SKM-1 treated with dmso at 0.1 percent for 144 hours (cell line): ENCODE results near the gene MYOF.
"Not testable (repeated sequence)": the region's sequence is repeated elsewhere in the genome, so short reads cannot be mapped to it uniquely, and the experiment has no call there.

ENCODE experiments used
- DNase-seq: peaks from one replicate; lab custom pipeline; 2025; ENCODE audit not compliant: unreplicated experiment; lab: John Stamatoyannopoulos, UW

Gene MYOF

DNA sequence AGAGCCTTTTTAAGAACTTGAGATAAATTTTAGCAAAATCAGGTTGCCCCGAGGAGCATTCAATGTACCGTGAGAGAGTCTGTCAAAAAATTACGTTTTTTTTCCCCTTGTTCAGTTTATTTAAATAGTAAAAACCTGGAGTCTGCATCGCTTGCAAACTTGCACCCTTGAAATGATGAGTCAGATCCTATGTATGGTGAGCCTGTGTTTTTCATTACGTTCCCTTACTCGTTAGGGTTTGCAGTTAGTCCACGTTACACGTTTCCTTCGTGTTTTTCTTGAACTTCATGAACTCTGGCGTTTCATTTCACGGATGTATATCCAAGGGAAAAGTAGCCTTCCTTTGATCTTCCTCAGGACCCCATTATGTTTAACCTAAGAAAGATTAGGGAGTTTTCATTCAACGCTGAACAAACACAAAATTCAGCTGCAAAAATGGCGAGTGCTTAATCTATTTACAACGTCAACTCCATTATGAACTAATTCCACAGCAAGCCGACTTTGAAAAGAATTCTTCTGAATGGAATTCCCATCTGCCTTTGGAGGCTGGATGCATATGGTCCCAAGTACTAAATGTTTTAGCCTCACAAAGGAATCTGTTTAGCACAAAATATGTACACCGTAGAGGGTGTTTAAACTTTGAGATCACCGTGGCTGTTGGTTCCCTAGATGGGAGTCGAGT lies 182.4 kb downstream of the MYOF start:
- DNase-seq: no peak

GRCh38 chr10:93299195-93299594 lies 182.9 kb downstream of the MYOF start:
- no peak for DNase-seq

DNA sequence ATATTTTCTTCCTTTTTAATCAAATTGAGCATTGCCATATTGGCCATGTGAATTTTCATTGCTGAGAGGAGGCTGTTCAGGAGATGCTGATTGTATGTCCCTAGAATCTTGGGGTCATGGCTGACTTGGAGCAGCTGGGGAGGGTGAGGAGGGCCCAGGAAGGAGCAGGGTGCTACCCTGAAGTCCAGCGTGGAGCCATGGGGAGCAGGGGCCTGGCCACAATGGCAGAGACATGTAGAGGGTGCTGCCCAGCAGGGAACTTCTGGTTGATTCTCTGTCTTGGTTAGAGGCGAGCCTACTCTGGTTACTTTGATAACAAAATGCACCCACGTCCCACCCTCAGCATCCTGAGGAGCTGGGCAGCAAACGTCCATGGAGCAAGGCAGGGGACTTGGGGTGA lies 186.0 kb downstream of the MYOF start:
- DNase-seq: no peak

GRCh38 chr10:93293999-93294398 lies 188.1 kb downstream of the MYOF start:
- no peak for DNase-seq

GRCh38 chr10:93290661-93291354 lies 191.3 kb downstream of the MYOF start:
- DNase-seq: no peak

- DNase-seq: peak; percentile 52
Measured at GRCh38 chr10:93288679-93289634, 193.2 kb downstream of the MYOF start.

DNA sequence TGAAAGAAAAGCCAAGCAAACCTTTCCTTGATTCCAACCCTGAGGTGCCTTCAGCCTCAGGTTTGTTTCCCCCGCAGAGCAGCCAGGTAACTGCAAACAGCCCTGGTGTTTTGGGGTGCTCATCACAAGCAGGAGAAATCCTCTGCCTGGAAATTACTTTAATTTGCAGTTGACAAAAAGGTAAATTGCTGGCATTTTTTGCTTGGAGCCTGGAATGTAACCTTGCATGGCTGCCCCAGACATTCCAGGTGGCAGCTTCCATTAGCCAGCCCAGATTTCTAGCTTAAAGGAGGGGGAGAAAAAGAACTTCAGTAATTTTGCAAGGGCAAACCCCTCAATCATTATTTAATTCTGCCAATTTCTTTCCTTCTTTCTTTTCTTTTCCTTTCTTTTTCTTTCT lies 194.4 kb downstream of the MYOF start:
- no peak for DNase-seq

GRCh38 chr10:93284246-93284645 lies 197.9 kb downstream of the MYOF start:
- not testable (repeated sequence) for DNase-seq

GRCh38 chr10:93281367-93281720 lies 200.8 kb downstream of the MYOF start:
- DNase-seq: no peak

GRCh38 chr10:93280699-93281366 lies 201.3 kb downstream of the MYOF start:
- no peak for DNase-seq

GRCh38 chr10:93280121-93280698 lies 201.9 kb downstream of the MYOF start:
- no peak for DNase-seq

DNA sequence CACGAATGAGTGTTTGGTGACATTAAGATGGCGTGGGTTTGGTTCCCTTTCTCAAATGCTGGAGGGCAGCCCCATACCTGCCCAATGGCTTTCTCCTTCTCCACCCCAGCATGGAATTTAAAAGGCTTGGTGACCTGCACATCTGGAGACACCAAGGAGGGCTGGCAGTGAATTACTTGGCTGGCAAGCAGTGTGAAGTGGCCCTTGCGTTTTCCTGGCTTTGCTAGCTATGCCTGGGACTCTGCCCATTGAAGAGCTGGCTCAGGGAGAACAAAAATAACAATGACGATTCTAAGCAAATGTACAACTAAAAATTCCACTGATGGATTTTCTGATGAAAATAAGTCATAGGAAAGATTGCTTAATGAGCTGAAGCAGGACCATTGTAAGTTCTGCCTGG lies 204.8 kb downstream of the MYOF start:
- no peak for DNase-seq

- DNase-seq: no peak
Measured at GRCh38 chr10:93274419-93274818, 207.7 kb downstream of the MYOF start.

DNA sequence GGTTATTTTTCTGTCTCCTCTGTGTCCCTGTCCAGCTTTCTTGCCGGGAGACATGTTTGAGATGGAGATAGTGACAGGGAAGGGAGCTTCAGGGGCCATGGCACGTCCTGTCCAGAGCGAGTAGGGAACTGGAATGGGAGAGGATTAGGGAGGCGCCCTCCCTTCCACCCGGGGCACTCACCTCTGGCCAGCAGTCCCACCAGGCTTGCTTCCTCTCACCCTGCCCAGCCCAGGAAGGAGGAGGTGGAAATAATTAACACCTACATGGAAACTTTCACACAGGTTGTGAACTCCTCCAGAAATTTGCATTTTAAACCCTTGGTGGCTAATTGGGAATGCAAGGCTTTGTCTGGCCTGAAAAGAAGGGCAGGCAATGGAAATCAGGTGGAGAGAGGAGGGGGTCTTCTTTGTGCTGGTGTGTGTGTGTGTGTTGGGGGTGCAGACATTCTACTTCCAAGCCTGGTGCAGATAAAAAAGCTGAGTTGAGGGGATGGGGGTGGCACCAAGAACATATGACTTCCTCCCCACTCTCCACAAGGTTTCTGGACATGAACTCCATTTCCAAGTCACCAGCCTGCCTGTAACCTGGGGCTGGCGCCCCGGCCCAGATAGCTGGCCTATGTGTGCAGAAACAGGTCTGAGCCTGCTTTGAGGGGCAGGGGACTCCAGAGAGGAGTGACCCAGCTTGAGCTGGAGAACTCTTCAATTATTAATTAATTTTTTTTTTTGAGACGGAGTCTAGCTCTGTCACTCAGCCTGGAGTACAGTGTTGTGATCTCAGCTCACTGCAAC lies 209.1 kb downstream of the MYOF start:
- DNase-seq: no peak

GRCh38 chr10:93271347-93271746 lies 210.8 kb downstream of the MYOF start:
- DNase-seq: no peak

DNA sequence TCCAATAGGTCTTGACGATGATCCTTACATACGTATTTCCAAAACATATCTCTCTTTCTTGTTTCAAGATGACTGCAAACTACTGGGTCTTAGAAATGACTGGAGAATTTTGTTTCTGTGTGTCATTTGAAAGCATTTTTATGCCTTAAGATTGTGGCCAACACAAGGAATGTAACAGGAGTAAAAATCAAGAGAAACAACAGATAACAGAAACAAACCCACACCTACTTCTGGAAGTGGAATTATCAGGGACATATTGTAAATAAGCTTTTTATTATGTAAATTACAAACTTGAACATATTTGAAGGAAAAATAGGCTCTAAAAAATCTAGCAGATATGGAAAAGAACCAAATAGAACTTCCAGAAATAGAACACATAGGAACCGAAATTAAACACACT lies 212.9 kb downstream of the MYOF start:
- no peak for DNase-seq

DNA sequence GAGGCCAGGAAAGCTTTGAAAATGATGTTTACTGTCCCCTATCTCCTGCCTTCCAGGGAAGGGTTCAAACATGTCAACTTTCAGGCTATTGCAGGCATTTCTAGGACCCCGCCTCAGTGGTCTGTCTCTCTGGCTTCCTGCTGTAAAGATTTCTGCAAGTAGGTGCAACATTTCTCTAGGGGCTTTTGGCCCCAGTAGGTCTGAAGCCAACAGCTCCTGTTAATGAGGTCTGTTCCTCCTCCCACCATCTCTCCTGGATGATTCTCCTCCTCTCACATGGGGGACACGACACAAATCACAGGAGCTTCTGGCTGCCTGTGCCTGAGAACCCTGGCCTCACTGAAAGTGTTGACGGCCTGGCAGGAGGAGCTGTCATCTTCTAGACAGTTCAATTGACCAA lies 214.1 kb downstream of the MYOF start:
- no peak for DNase-seq

DNA sequence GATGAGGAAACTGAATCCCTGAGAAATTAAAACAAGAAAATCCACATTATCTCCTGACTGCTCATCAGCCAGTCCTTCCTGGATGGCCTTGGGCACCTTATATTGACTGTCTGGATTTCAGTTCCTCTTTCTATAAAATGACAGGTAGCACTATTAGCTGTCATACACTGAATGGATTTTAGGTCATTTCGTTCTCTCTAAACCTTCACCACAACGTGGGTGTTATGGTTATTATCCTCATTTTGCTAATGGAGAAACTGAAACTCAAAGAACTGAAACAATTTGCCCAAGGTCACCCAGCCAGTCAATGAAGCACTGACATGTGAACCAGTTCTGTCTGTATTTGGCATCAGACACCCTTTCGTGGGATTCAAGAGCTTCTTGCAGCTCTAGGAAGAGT lies 214.6 kb downstream of the MYOF start:
- DNase-seq: no peak

- DNase-seq: no peak
Measured at GRCh38 chr10:93266858-93267257, 215.3 kb downstream of the MYOF start.

- DNase-seq: no peak
Measured at GRCh38 chr10:93261961-93262610, 220.0 kb downstream of the MYOF start.
